ENCODE data around the gene EPB42. TPM values are rescaled to one million over a fixed set of nuclear protein-coding genes. Genes with fewer than 3 reads are reported as not detected.
"Not testable (repeated sequence)": the region's sequence is repeated elsewhere in the genome, so short reads cannot be mapped to it uniquely, and the experiment has no call there.

The EPB42 gene
- total RNA-seq, 1 donor from 2014 or later, result not detected

DNA sequence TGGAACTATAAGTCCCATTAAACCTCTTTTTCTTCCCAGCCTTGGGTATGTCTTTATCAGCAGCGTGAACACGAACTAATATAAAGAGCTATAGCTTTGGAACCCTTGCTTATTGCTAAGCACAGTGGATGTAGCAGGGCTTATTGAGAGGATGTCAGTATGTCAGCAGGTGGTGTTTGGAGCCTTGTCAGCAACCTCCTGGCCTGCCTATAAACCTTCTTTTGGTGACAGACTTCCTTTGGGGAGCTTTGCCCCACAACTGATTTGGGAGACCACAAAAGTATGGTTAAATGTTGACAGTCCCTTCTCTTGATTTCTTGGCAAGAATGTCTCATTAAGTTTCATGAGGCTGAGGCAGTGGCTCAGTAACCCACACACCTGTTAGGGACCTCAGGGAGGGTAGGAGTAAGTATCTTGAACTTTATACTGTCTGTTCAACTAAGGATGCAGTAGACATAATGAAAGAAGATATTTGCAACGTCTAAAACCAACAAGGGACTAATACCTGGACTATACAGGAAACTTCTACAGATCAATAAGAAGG, 20.8 kb downstream of the EPB42 start:
- no peak for DNase-seq (ENCODE audit: low read depth)
- Histone ChIP-seq H3K4me3 (ENCODE audit: low read depth, low read length) (no peak overlapping the region), H3K27me3 (ENCODE audit: control insufficient read depth, insufficient read depth, low read length) (no peaks in the 10 kb centered on the region), H3K36me3 (ENCODE audit: control insufficient read depth, insufficient read depth, low read length) (no peaks in the 10 kb centered on the region)
- TF ChIP-seq, protein P1, sequence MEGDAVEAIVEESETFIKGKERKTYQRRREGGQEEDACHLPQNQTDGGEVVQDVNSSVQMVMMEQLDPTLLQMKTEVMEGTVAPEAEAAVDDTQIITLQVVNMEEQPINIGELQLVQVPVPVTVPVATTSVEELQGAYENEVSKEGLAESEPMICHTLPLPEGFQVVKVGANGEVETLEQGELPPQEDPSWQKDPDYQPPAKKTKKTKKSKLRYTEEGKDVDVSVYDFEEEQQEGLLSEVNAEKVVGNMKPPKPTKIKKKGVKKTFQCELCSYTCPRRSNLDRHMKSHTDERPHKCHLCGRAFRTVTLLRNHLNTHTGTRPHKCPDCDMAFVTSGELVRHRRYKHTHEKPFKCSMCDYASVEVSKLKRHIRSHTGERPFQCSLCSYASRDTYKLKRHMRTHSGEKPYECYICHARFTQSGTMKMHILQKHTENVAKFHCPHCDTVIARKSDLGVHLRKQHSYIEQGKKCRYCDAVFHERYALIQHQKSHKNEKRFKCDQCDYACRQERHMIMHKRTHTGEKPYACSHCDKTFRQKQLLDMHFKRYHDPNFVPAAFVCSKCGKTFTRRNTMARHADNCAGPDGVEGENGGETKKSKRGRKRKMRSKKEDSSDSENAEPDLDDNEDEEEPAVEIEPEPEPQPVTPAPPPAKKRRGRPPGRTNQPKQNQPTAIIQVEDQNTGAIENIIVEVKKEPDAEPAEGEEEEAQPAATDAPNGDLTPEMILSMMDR (IDR thresholded peaks at IDR 0.05; ENCODE audit: insufficient read depth, low read length, poor library complexity, severe bottlenecking), result no peak

GRCh38 chr15:43198992-43199391, 21.8 kb downstream of the EPB42 start:
- DNase-seq (ENCODE audit: low read depth), result no peak

DNA sequence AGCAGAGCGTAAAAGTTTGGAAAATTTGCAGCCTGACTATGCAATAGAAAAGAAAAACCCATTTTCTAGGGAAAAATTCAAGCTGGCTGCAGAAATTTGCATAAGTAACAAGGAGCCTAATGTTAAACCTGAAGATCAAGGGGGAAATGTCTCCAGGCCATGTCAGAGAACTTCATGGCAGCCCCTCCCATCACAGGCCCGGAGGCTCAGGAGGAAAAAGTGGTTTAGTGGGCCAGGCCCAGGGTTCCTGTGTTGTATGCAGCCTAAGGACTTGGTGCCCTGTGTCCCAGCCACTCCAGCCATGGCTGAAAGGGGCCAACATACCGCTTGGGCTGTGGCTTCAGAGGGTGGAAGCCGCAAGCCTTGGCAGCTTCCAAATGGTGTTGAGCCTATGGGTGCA, 22.3 kb downstream of the EPB42 start:
- H3K36me3 ChIP-seq (ENCODE audit: control insufficient read depth, insufficient read depth, low read length); H3K4me3 ChIP-seq (ENCODE audit: low read depth, low read length); H3K27me3 ChIP-seq (ENCODE audit: control insufficient read depth, insufficient read depth, low read length); DNase-seq (ENCODE audit: low read depth): not testable (repeated sequence)

More at GRCh38 chr15:43198992-43199391, 21.8 kb downstream of the EPB42 start:
- no peak overlapping the region for H3K4me3 ChIP-seq (ENCODE audit: low read depth, low read length)
- TF ChIP-seq, protein P1 (IDR thresholded peaks at IDR 0.05; ENCODE audit: insufficient read depth, low read length, poor library complexity, severe bottlenecking), result no peak
- H3K27me3 ChIP-seq (ENCODE audit: control insufficient read depth, insufficient read depth, low read length), result no peaks in the 10 kb centered on the region
- no peaks in the 10 kb centered on the region for H3K36me3 ChIP-seq (ENCODE audit: control insufficient read depth, insufficient read depth, low read length)

GRCh38 chr15:43197773-43198172, 23.0 kb downstream of the EPB42 start:
- not testable (repeated sequence) for DNase-seq (ENCODE audit: low read depth); H3K4me3 ChIP-seq (ENCODE audit: low read depth, low read length); H3K36me3 ChIP-seq (ENCODE audit: control insufficient read depth, insufficient read depth, low read length); H3K27me3 ChIP-seq (ENCODE audit: control insufficient read depth, insufficient read depth, low read length)

- DNase-seq (ENCODE audit: low read depth), result no peak
- H3K36me3 ChIP-seq (ENCODE audit: control insufficient read depth, insufficient read depth, low read length), result no peaks in the 10 kb centered on the region
- H3K4me3 ChIP-seq (ENCODE audit: low read depth, low read length), result no peak overlapping the region
- H3K27me3 ChIP-seq (ENCODE audit: control insufficient read depth, insufficient read depth, low read length), result no peaks in the 10 kb centered on the region
- TF ChIP-seq, protein P1 (IDR thresholded peaks at IDR 0.05; ENCODE audit: insufficient read depth, low read length, poor library complexity, severe bottlenecking), result no peak
These were observed 23.9 kb downstream of the EPB42 start for GRCh38 chr15:43196760-43197548.

DNA sequence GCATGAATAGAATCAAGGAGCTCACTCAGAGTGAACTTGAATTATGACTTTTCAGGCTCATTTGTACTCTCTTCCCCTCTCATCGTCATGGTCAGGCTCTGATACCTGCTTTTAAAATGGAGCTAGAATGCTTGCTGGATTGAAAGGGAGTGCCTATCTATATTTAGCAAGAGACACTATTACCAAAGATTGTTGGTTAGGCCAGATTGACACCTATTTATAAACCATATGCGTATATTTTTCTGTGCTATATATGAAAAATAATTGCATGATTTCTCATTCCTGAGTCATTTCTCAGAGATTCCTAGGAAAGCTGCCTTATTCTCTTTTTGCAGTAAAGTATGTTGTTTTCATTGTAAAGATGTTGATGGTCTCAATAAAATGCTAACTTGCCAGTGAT, 26.0 kb downstream of the EPB42 start:
- TF ChIP-seq, protein P1 (IDR thresholded peaks at IDR 0.05; ENCODE audit: insufficient read depth, low read length, poor library complexity, severe bottlenecking), result no peak
- Histone ChIP-seq H3K27me3 (ENCODE audit: control insufficient read depth, insufficient read depth, low read length) (no peaks in the 10 kb centered on the region), H3K36me3 (ENCODE audit: control insufficient read depth, insufficient read depth, low read length) (no peaks in the 10 kb centered on the region), H3K4me3 (ENCODE audit: low read depth, low read length) (no peak overlapping the region)
- no peak for DNase-seq (ENCODE audit: low read depth)

- no peak overlapping the region for H3K4me3 ChIP-seq (ENCODE audit: low read depth, low read length)
- TF ChIP-seq, protein P1 (IDR thresholded peaks at IDR 0.05; ENCODE audit: insufficient read depth, low read length, poor library complexity, severe bottlenecking), result no peak
- no peaks in the 10 kb centered on the region for H3K27me3 ChIP-seq (ENCODE audit: control insufficient read depth, insufficient read depth, low read length)
- no peaks in the 10 kb centered on the region for H3K36me3 ChIP-seq (ENCODE audit: control insufficient read depth, insufficient read depth, low read length)
- DNase-seq (ENCODE audit: low read depth), result no peak
These were observed 27.1 kb downstream of the EPB42 start for GRCh38 chr15:43193710-43194109.
